Measurements from ENCODE around the gene NUP153.

Gene NUP153

GRCh38 chr6:17638212-17638715, 68.5 kb downstream of the NUP153 start:
- Histone ChIP-seq H3K4ac (ENCODE audit: low read depth in 1 of 2, low read length in 2 of 2) (no peak overlapping the region), H3K27me3 (ENCODE audit: control insufficient read depth in 1 of 2, insufficient read depth in 1 of 2, low read length in 2 of 2) (no peaks in the 10 kb centered on the region), H4K91ac (ENCODE audit: low read length) (no peak overlapping the region), H3K4me1 (ENCODE audit: control insufficient read depth, insufficient read depth, low read depth, low read length) (no peaks in the 10 kb centered on the region), H4K8ac (ENCODE audit: low read length) (no peak overlapping the region), H2BK120ac (ENCODE audit: low read depth, low read length) (no peak overlapping the region), H3K9ac (ENCODE audit: low read length) (no peak overlapping the region), H3K36me3 (ENCODE audit: control insufficient read depth in 1 of 2, insufficient read depth in 2 of 2, low read depth in 1 of 2, low read length in 2 of 2) (peaks cover 18 to 75% of the 10 kb centered on the region in 2 experiments), H3K9me3 (ENCODE audit: control insufficient read depth, low read length) (no peaks in the 10 kb centered on the region), H3K27ac (ENCODE audit: low read length, poor library complexity, severe bottlenecking) (no peak overlapping the region), H3K23ac (ENCODE audit: low read length in 2 of 2) (no peak overlapping the region), H2BK12ac (ENCODE audit: low read length in 2 of 2) (no peak overlapping the region), H2BK5ac (ENCODE audit: low read depth, low read length, poor library complexity, severe bottlenecking) (no peak overlapping the region), H3K14ac (ENCODE audit: low read length in 2 of 2) (no peak overlapping the region), H2AK5ac (ENCODE audit: low read length, severe bottlenecking) (no peak overlapping the region), H3K4me3 (ENCODE audit: insufficient read depth in 1 of 2, low read depth in 1 of 2, low read length in 2 of 2) (no peak overlapping the region), H3K4me2 (ENCODE audit: low read length, poor library complexity, severe bottlenecking) (no peak overlapping the region), H3K79me1 (replicated peaks; ENCODE audit: low read length, poor library complexity, severe bottlenecking) (peaks cover 20% of the 10 kb centered on the region), H2AFZ (ENCODE audit: low read depth, low read length) (no peak overlapping the region), H2BK15ac (ENCODE audit: low read depth, poor library complexity, severe bottlenecking) (no peak overlapping the region), H3K18ac (ENCODE audit: low read depth in 1 of 2, low read length in 2 of 2) (no peak overlapping the region)
- DNase-seq, result no peak
- WGBS, result no CpG with 5 or more reads among the region's 2 CpGs

- no peak overlapping the region for H3K27ac ChIP-seq (ENCODE audit: low read length, poor library complexity, severe bottlenecking)
- no peak overlapping the region for H2AK5ac ChIP-seq (ENCODE audit: low read length, severe bottlenecking)
- peaks cover 15% of the 10 kb centered on the region for H3K79me1 ChIP-seq (replicated peaks; ENCODE audit: low read length, poor library complexity, severe bottlenecking)
- no peak overlapping the region for H3K23ac ChIP-seq (ENCODE audit: low read length in 2 of 2)
- no peaks in the 10 kb centered on the region for H3K4me1 ChIP-seq (ENCODE audit: control insufficient read depth, insufficient read depth, low read depth, low read length)
- H2BK15ac ChIP-seq (ENCODE audit: low read depth, poor library complexity, severe bottlenecking), result no peak overlapping the region
- no peaks in the 10 kb centered on the region for H3K9me3 ChIP-seq (ENCODE audit: control insufficient read depth, low read length)
- no peak overlapping the region for H4K91ac ChIP-seq (ENCODE audit: low read length)
- H2BK120ac ChIP-seq (ENCODE audit: low read depth, low read length), result no peak overlapping the region
- WGBS, result over 99% methylated on average over 4 of the region's 4 CpGs
- H3K4ac ChIP-seq (ENCODE audit: low read depth in 1 of 2, low read length in 2 of 2), result no peak overlapping the region
- H4K8ac ChIP-seq (ENCODE audit: low read length), result no peak overlapping the region
- no peak overlapping the region for H3K4me2 ChIP-seq (ENCODE audit: low read length, poor library complexity, severe bottlenecking)
- no peak overlapping the region for H3K18ac ChIP-seq (ENCODE audit: low read depth in 1 of 2, low read length in 2 of 2)
- no peak overlapping the region for H3K4me3 ChIP-seq (ENCODE audit: insufficient read depth in 1 of 2, low read depth in 1 of 2, low read length in 2 of 2)
- no peaks in the 10 kb centered on the region for H3K27me3 ChIP-seq (ENCODE audit: control insufficient read depth in 1 of 2, insufficient read depth in 1 of 2, low read length in 2 of 2)
- no peak overlapping the region for H2BK5ac ChIP-seq (ENCODE audit: low read depth, low read length, poor library complexity, severe bottlenecking)
- H3K14ac ChIP-seq (ENCODE audit: low read length in 2 of 2), result no peak overlapping the region
- no peak overlapping the region for H3K9ac ChIP-seq (ENCODE audit: low read length)
- no peak overlapping the region for H2AFZ ChIP-seq (ENCODE audit: low read depth, low read length)
- H2BK12ac ChIP-seq (ENCODE audit: low read length in 2 of 2), result no peak overlapping the region
- no peak for DNase-seq
- H3K36me3 ChIP-seq (ENCODE audit: control insufficient read depth in 1 of 2, insufficient read depth in 2 of 2, low read depth in 1 of 2, low read length in 2 of 2), result peaks cover 12 to 68% of the 10 kb centered on the region in 2 experiments
These were observed 71.2 kb downstream of the NUP153 start for GRCh38 chr6:17635568-17635967.

- H3K4ac ChIP-seq (ENCODE audit: low read depth in 1 of 2, low read length in 2 of 2), result no peak overlapping the region
- H4K8ac ChIP-seq (ENCODE audit: low read length), result no peak overlapping the region
- peaks cover 15 to 70% of the 10 kb centered on the region in 2 experiments for H3K36me3 ChIP-seq (ENCODE audit: control insufficient read depth in 1 of 2, insufficient read depth in 2 of 2, low read depth in 1 of 2, low read length in 2 of 2)
- H4K91ac ChIP-seq (ENCODE audit: low read length), result no peak overlapping the region
- H3K27me3 ChIP-seq (ENCODE audit: control insufficient read depth in 1 of 2, insufficient read depth in 1 of 2, low read length in 2 of 2), result no peaks in the 10 kb centered on the region
- peaks cover 18% of the 10 kb centered on the region for H3K79me1 ChIP-seq (replicated peaks; ENCODE audit: low read length, poor library complexity, severe bottlenecking)
- H3K4me2 ChIP-seq (ENCODE audit: low read length, poor library complexity, severe bottlenecking), result no peak overlapping the region
- H2BK5ac ChIP-seq (ENCODE audit: low read depth, low read length, poor library complexity, severe bottlenecking), result no peak overlapping the region
- no peak overlapping the region for H3K27ac ChIP-seq (ENCODE audit: low read length, poor library complexity, severe bottlenecking)
- H2AFZ ChIP-seq (ENCODE audit: low read depth, low read length), result no peak overlapping the region
- no peak overlapping the region for H2BK15ac ChIP-seq (ENCODE audit: low read depth, poor library complexity, severe bottlenecking)
- no peak for DNase-seq
- H3K18ac ChIP-seq (ENCODE audit: low read depth in 1 of 2, low read length in 2 of 2), result no peak overlapping the region
- no peak overlapping the region for H3K23ac ChIP-seq (ENCODE audit: low read length in 2 of 2)
- H2BK12ac ChIP-seq (ENCODE audit: low read length in 2 of 2), result no peak overlapping the region
- no peak overlapping the region for H2AK5ac ChIP-seq (ENCODE audit: low read length, severe bottlenecking)
- no peaks in the 10 kb centered on the region for H3K9me3 ChIP-seq (ENCODE audit: control insufficient read depth, low read length)
- H3K9ac ChIP-seq (ENCODE audit: low read length), result no peak overlapping the region
- H2BK120ac ChIP-seq (ENCODE audit: low read depth, low read length), result no peak overlapping the region
- no peak overlapping the region for H3K4me3 ChIP-seq (ENCODE audit: insufficient read depth in 1 of 2, low read depth in 1 of 2, low read length in 2 of 2)
- no peak overlapping the region for H3K14ac ChIP-seq (ENCODE audit: low read length in 2 of 2)
- 97% methylated on average over 2 of the region's 2 CpGs for WGBS
- H3K4me1 ChIP-seq (ENCODE audit: control insufficient read depth, insufficient read depth, low read depth, low read length), result peaks cover 2% of the 10 kb centered on the region
These were observed 73.1 kb downstream of the NUP153 start for GRCh38 chr6:17633465-17634188.

GRCh38 chr6:17632934-17633333, 73.8 kb downstream of the NUP153 start:
- Histone ChIP-seq H3K27me3 (ENCODE audit: control insufficient read depth in 1 of 2, insufficient read depth in 1 of 2, low read length in 2 of 2) (no peaks in the 10 kb centered on the region), H2AK5ac (ENCODE audit: low read length, severe bottlenecking) (no peak overlapping the region), H2BK5ac (ENCODE audit: low read depth, low read length, poor library complexity, severe bottlenecking) (no peak overlapping the region), H4K91ac (ENCODE audit: low read length) (no peak overlapping the region), H3K27ac (ENCODE audit: low read length, poor library complexity, severe bottlenecking) (no peak overlapping the region), H3K4me2 (ENCODE audit: low read length, poor library complexity, severe bottlenecking) (no peak overlapping the region), H3K9me3 (ENCODE audit: control insufficient read depth, low read length) (no peaks in the 10 kb centered on the region), H3K4me1 (ENCODE audit: control insufficient read depth, insufficient read depth, low read depth, low read length) (peaks cover 2% of the 10 kb centered on the region), H4K8ac (ENCODE audit: low read length) (no peak overlapping the region), H2AFZ (ENCODE audit: low read depth, low read length) (no peak overlapping the region), H3K36me3 (ENCODE audit: control insufficient read depth in 1 of 2, insufficient read depth in 2 of 2, low read depth in 1 of 2, low read length in 2 of 2) (peaks cover 15 to 75% of the 10 kb centered on the region in 2 experiments), H3K9ac (ENCODE audit: low read length) (no peak overlapping the region), H3K4ac (ENCODE audit: low read depth in 1 of 2, low read length in 2 of 2) (no peak overlapping the region), H2BK15ac (ENCODE audit: low read depth, poor library complexity, severe bottlenecking) (no peak overlapping the region), H3K23ac (ENCODE audit: low read length in 2 of 2) (no peak overlapping the region), H3K79me1 (replicated peaks; ENCODE audit: low read length, poor library complexity, severe bottlenecking) (peaks cover 18% of the 10 kb centered on the region), H2BK12ac (ENCODE audit: low read length in 2 of 2) (no peak overlapping the region), H3K14ac (ENCODE audit: low read length in 2 of 2) (no peak overlapping the region), H2BK120ac (ENCODE audit: low read depth, low read length) (no peak overlapping the region), H3K18ac (ENCODE audit: low read depth in 1 of 2, low read length in 2 of 2) (no peak overlapping the region), H3K4me3 (ENCODE audit: insufficient read depth in 1 of 2, low read depth in 1 of 2, low read length in 2 of 2) (no peak overlapping the region)
- no CpG with 5 or more reads among the region's 1 CpG for WGBS
- DNase-seq, result no peak

Measured in mesenchymal stem cell (in vitro differentiated cells and primary cell).